ENCODE results near the gene PCGF3. TPM values are rescaled to one million over a fixed set of nuclear protein-coding genes. Genes with fewer than 3 reads are reported as not detected.
A peak's percentile ranks its signal among the peaks of the same experiment; 100 is the strongest.
"Not testable (repeated sequence)": the region's sequence is repeated elsewhere in the genome, so short reads cannot be mapped to it uniquely, and the experiment has no call there.

The PCGF3 gene
- total RNA-seq, 2 experiments from 2014 or later = 45.4 to 51.6 TPM

- peaks cover under 1% of the 10 kb centered on the region for H3K4me1 Mint-ChIP-seq
- H3K27ac Mint-ChIP-seq = no peak overlapping the region
Measured at GRCh38 chr4:770022-770421, 64.4 kb downstream of the PCGF3 start.

GRCh38 chr4:771464-771863 is 65.8 kb downstream of the PCGF3 start:
- no peak overlapping the region for H3K27ac Mint-ChIP-seq
- DNase-seq = no peak
- H3K36me3 Mint-ChIP-seq = peaks cover 20% of the 10 kb centered on the region
- no peak overlapping the region for H3K4me3 Mint-ChIP-seq
- H3K9me3 Mint-ChIP-seq = no peaks in the 10 kb centered on the region
- no peak for ATAC-seq (ENCODE audit: low read depth)
- POLR2A ChIA-PET = no interaction called here
- H3K27me3 Mint-ChIP-seq = no peaks in the 10 kb centered on the region
- peaks cover 5% of the 10 kb centered on the region for H3K4me1 Mint-ChIP-seq

More at GRCh38 chr4:770022-770421, 64.4 kb downstream of the PCGF3 start:
- POLR2A ChIA-PET = interaction anchor here (0.8 to 1.8 kb wide), 2 partner anchors 12 to 86 kb away, joined by 3 to 6 read pairs; no protein-coding TSS in a partner anchor
- ATAC-seq (ENCODE audit: low read depth) (no peak), DNase-seq (no peak)
- Mint-ChIP-seq H3K9me3 (no peaks in the 10 kb centered on the region), H3K4me3 (no peak overlapping the region), H3K36me3 (peaks cover 17% of the 10 kb centered on the region), H3K27me3 (no peaks in the 10 kb centered on the region)

- DNase-seq (no peak), ATAC-seq (ENCODE audit: low read depth) (no peak)
- POLR2A ChIA-PET = no interaction called here
- no peak overlapping the region for H3K4me3 Mint-ChIP-seq
- H3K36me3 Mint-ChIP-seq = peaks cover 24% of the 10 kb centered on the region
- no peaks in the 10 kb centered on the region for H3K27me3 Mint-ChIP-seq
- no peaks in the 10 kb centered on the region for H3K9me3 Mint-ChIP-seq
- peaks cover 10% of the 10 kb centered on the region for H3K4me1 Mint-ChIP-seq
- no peak overlapping the region for H3K27ac Mint-ChIP-seq
Measured at GRCh38 chr4:772118-772517, 66.5 kb downstream of the PCGF3 start.

GRCh38 chr4:772776-773175 is 67.1 kb downstream of the PCGF3 start:
- H3K9me3 Mint-ChIP-seq = no peaks in the 10 kb centered on the region
- peaks cover 28% of the 10 kb centered on the region for H3K36me3 Mint-ChIP-seq
- DNase-seq (no peak), ATAC-seq (ENCODE audit: low read depth) (no peak)
- no peaks in the 10 kb centered on the region for H3K27me3 Mint-ChIP-seq
- H3K27ac Mint-ChIP-seq = no peak overlapping the region
- no peak overlapping the region for H3K4me3 Mint-ChIP-seq
- POLR2A ChIA-PET = interaction anchor here (0.7 to 0.9 kb wide), 2 partner anchors 9 to 10 kb away, joined by 3 read pairs; no protein-coding TSS in a partner anchor
- H3K4me1 Mint-ChIP-seq = peaks cover 15% of the 10 kb centered on the region

GRCh38 chr4:773214-773613 is 67.6 kb downstream of the PCGF3 start:
- Mint-ChIP-seq H3K9me3 (no peaks in the 10 kb centered on the region), H3K4me1 (peaks cover 19% of the 10 kb centered on the region), H3K4me3 (no peak overlapping the region), H3K27ac (no peak overlapping the region), H3K27me3 (no peaks in the 10 kb centered on the region), H3K36me3 (peaks cover 32% of the 10 kb centered on the region)
- POLR2A ChIA-PET = interaction anchor here (0.7 to 1.2 kb wide), 3 partner anchors 8 to 159 kb away, joined by 3 read pairs; partner anchors contain the start of genes GAK and TMEM175
- ATAC-seq (ENCODE audit: low read depth) = no peak
- no peak for DNase-seq

- ATAC-seq (ENCODE audit: low read depth); H3K4me3 Mint-ChIP-seq; H3K27ac Mint-ChIP-seq; H3K9me3 Mint-ChIP-seq; DNase-seq; H3K27me3 Mint-ChIP-seq: not testable (repeated sequence)
- POLR2A ChIA-PET = interaction anchor here (1.2 kb wide), 2 partner anchors 158 to 198 kb away, joined by 3 read pairs; partner anchors contain the start of genes DGKQ, GAK and TMEM175
- Mint-ChIP-seq H3K36me3 (peaks cover 35% of the 10 kb centered on the region), H3K4me1 (peaks cover 21% of the 10 kb centered on the region)
Measured at GRCh38 chr4:774419-775092, 68.9 kb downstream of the PCGF3 start.

- DNase-seq; H3K4me3 Mint-ChIP-seq; H3K27me3 Mint-ChIP-seq; ATAC-seq (ENCODE audit: low read depth); POLR2A ChIA-PET; H3K27ac Mint-ChIP-seq; H3K9me3 Mint-ChIP-seq: not testable (repeated sequence)
- H3K36me3 Mint-ChIP-seq = peaks cover 37% of the 10 kb centered on the region
- peaks cover 28% of the 10 kb centered on the region for H3K4me1 Mint-ChIP-seq
Measured at GRCh38 chr4:775485-775884, 69.9 kb downstream of the PCGF3 start.

- no peaks in the 10 kb centered on the region for H3K9me3 Mint-ChIP-seq
- H3K4me3 Mint-ChIP-seq = no peak overlapping the region
- ATAC-seq (ENCODE audit: low read depth) (no peak), DNase-seq (no peak)
- H3K4me1 Mint-ChIP-seq = peaks cover 31% of the 10 kb centered on the region
- no peak overlapping the region for H3K27ac Mint-ChIP-seq
- H3K36me3 Mint-ChIP-seq = peaks cover 37% of the 10 kb centered on the region
- POLR2A ChIA-PET = interaction anchor here (0.6 kb wide), 1 partner anchor 86 kb away, joined by 3 read pairs; no protein-coding TSS in a partner anchor
- no peaks in the 10 kb centered on the region for H3K27me3 Mint-ChIP-seq
Measured at GRCh38 chr4:776743-777441, 71.3 kb downstream of the PCGF3 start.

GRCh38 chr4:777520-778262 is 72.1 kb downstream of the PCGF3 start:
- no peaks in the 10 kb centered on the region for H3K27me3 Mint-ChIP-seq
- no peaks in the 10 kb centered on the region for H3K9me3 Mint-ChIP-seq
- no peak overlapping the region for H3K4me3 Mint-ChIP-seq
- ATAC-seq (ENCODE audit: low read depth) (no peak), DNase-seq (no peak)
- H3K27ac Mint-ChIP-seq = no peak overlapping the region
- H3K36me3 Mint-ChIP-seq = peaks cover 37% of the 10 kb centered on the region
- POLR2A ChIA-PET = interaction anchor here (0.7 kb wide), 1 partner anchor 795 kb away, joined by 3 read pairs; no protein-coding TSS in a partner anchor
- peaks cover 36% of the 10 kb centered on the region for H3K4me1 Mint-ChIP-seq

- Mint-ChIP-seq H3K27ac (peak overlapping the region; percentile 18), H3K27me3 (peaks cover 8% of the 10 kb centered on the region), H3K4me3 (peak overlapping the region; percentile 84), H3K4me1 (peaks cover 41% of the 10 kb centered on the region), H3K36me3 (peaks cover 33% of the 10 kb centered on the region), H3K9me3 (no peaks in the 10 kb centered on the region)
- no peak for ATAC-seq (ENCODE audit: low read depth)
- DNase-seq = no peak
- POLR2A ChIA-PET = interaction anchor here (1.2 to 4.9 kb wide), 2 partner anchors 12 to 152 kb away, joined by 3 to 35 read pairs; partner anchors contain the start of genes GAK and TMEM175
Measured at GRCh38 chr4:779555-779954, 73.9 kb downstream of the PCGF3 start.

- not testable (repeated sequence) for H3K9me3 Mint-ChIP-seq; ATAC-seq (ENCODE audit: low read depth); DNase-seq
- peak overlapping the region; percentile 83 for H3K27ac Mint-ChIP-seq
- peaks cover 44% of the 10 kb centered on the region for H3K4me1 Mint-ChIP-seq
- H3K27me3 Mint-ChIP-seq = peaks cover 15% of the 10 kb centered on the region
- peaks cover 29% of the 10 kb centered on the region for H3K36me3 Mint-ChIP-seq
- POLR2A ChIA-PET = interaction anchor here (1.2 to 4.9 kb wide), 3 partner anchors 13 to 231 kb away, joined by 3 to 35 read pairs (median 4); partner anchors contain the start of genes FGFRL1, GAK and TMEM175
- H3K4me3 Mint-ChIP-seq = peak overlapping the region; percentile 84
Measured at GRCh38 chr4:780255-780654, 74.6 kb downstream of the PCGF3 start.

- DNase-seq (no peak), ATAC-seq (ENCODE audit: low read depth) (no peak)
- Mint-ChIP-seq H3K27me3 (peaks cover 19% of the 10 kb centered on the region), H3K4me1 (peaks cover 42% of the 10 kb centered on the region), H3K27ac (peak overlapping the region; percentile 83), H3K4me3 (peak overlapping the region; percentile 84), H3K36me3 (peaks cover 25% of the 10 kb centered on the region), H3K9me3 (no peaks in the 10 kb centered on the region)
- POLR2A ChIA-PET = interaction anchor here (0.8 to 4.9 kb wide), 14 partner anchors 8 to 230 kb away, joined by 3 to 41 read pairs (median 4); partner anchors contain the start of genes ATP5ME, FGFRL1, GAK and MYL5
Measured at GRCh38 chr4:780716-781492, 75.3 kb downstream of the PCGF3 start.

Data from activated naive CD8-positive, alpha-beta T cell treated with anti-CD3 and anti-CD28 coated beads, Interleukin-2, amount 10 ng/mL, durations not matched to agents 7 days and 5 days (primary cell).